NCI-H2081 (cell line): ENCODE results near the gene SYNPO2.

Source experiments
- DNase-seq, 2 experiments: peaks; one replicate each; lab custom pipeline; 2025; lab: John Stamatoyannopoulos, UW

SYNPO2 gene

GRCh38 chr4:118939169-118939783 is 50.6 kb downstream of the SYNPO2 start:
- DNase-seq: no peak

GRCh38 chr4:118941149-118941548 is 52.5 kb downstream of the SYNPO2 start:
- no peak for DNase-seq

GRCh38 chr4:118941799-118942198 is 53.1 kb downstream of the SYNPO2 start:
- peak in 1 of 2 experiments; percentile 9 for DNase-seq

GRCh38 chr4:118942465-118942864 is 53.8 kb downstream of the SYNPO2 start:
- peak in 1 of 2 experiments; percentile 7 for DNase-seq

GRCh38 chr4:118947095-118947494 is 58.4 kb downstream of the SYNPO2 start:
- no peak for DNase-seq

- no peak for DNase-seq
Observed at GRCh38 chr4:118948545-118949144, 60.0 kb downstream of the SYNPO2 start.

- DNase-seq: no peak
Observed at GRCh38 chr4:118950224-118950623, 61.6 kb downstream of the SYNPO2 start.

GRCh38 chr4:118950929-118951570 is 62.4 kb downstream of the SYNPO2 start:
- no peak for DNase-seq

- DNase-seq: no peak
Observed at GRCh38 chr4:118953276-118953675, 64.6 kb downstream of the SYNPO2 start.

- DNase-seq: no peak
Observed at GRCh38 chr4:118954246-118954645, 65.6 kb downstream of the SYNPO2 start.

- no peak for DNase-seq
Observed at GRCh38 chr4:118955515-118955914, 66.9 kb downstream of the SYNPO2 start.

- no peak for DNase-seq
Observed at GRCh38 chr4:118957722-118958445, 69.2 kb downstream of the SYNPO2 start.

- no peak for DNase-seq
Observed at GRCh38 chr4:118962540-118962939, 73.9 kb downstream of the SYNPO2 start.

GRCh38 chr4:118964891-118965411 is 76.3 kb downstream of the SYNPO2 start:
- DNase-seq: no peak

- no peak for DNase-seq
Observed at GRCh38 chr4:118967393-118967792, 78.7 kb downstream of the SYNPO2 start.

- no peak for DNase-seq
Observed at GRCh38 chr4:118968005-118968404, 79.4 kb downstream of the SYNPO2 start.

- no peak for DNase-seq
Observed at GRCh38 chr4:118968813-118969212, 80.2 kb downstream of the SYNPO2 start.

GRCh38 chr4:118969359-118969758 is 80.7 kb downstream of the SYNPO2 start:
- DNase-seq: peak; percentile 16 to 17

- no peak for DNase-seq
Observed at GRCh38 chr4:118972167-118972566, 83.5 kb downstream of the SYNPO2 start.

- DNase-seq: no peak
Observed at GRCh38 chr4:118973295-118973694, 84.6 kb downstream of the SYNPO2 start.

- DNase-seq: no peak
Observed at GRCh38 chr4:118974758-118975157, 86.1 kb downstream of the SYNPO2 start.

GRCh38 chr4:118975449-118976192 is 87.0 kb downstream of the SYNPO2 start:
- DNase-seq: no peak
